NCI-H1417 treated with DMSO at 0.1 percent for 48 hours (cell line): ENCODE data around the gene MAPRE3.

Experiments
- DNase-seq: peaks from one replicate; lab custom pipeline; 2025; lab: John Stamatoyannopoulos, UW

The MAPRE3 gene

GRCh38 chr2:26950246-26950645 lies 20.2 kb upstream of the MAPRE3 start:
- no peak for DNase-seq

GRCh38 chr2:26951236-26951635 lies 19.2 kb upstream of the MAPRE3 start:
- DNase-seq, result no peak

- DNase-seq, result no peak
These were observed 18.1 kb upstream of the MAPRE3 start for GRCh38 chr2:26952374-26952773.

- no peak for DNase-seq
These were observed 16.3 kb upstream of the MAPRE3 start for GRCh38 chr2:26954135-26954534.

- DNase-seq, result no peak
These were observed 13.4 kb upstream of the MAPRE3 start for GRCh38 chr2:26957041-26957440.

- DNase-seq, result no peak
These were observed 12.9 kb upstream of the MAPRE3 start for GRCh38 chr2:26957534-26957933.

GRCh38 chr2:26959331-26959730 lies 11.1 kb upstream of the MAPRE3 start:
- DNase-seq, result no peak

- no peak for DNase-seq
These were observed 5.8 kb upstream of the MAPRE3 start for GRCh38 chr2:26964446-26965130.

GRCh38 chr2:26968001-26968400 lies 2.4 kb upstream of the MAPRE3 start:
- DNase-seq, result no peak

- DNase-seq, result no peak
These were observed 1.2 kb upstream of the MAPRE3 start for GRCh38 chr2:26969077-26969844.

- DNase-seq, result no peak
These were observed 641 bp downstream of the MAPRE3 start for GRCh38 chr2:26970928-26971627.

- no peak for DNase-seq
These were observed 1.7 kb downstream of the MAPRE3 start for GRCh38 chr2:26971911-26972786.

GRCh38 chr2:26974352-26974751 lies 3.9 kb downstream of the MAPRE3 start:
- no peak for DNase-seq

GRCh38 chr2:26975102-26975501 lies 4.7 kb downstream of the MAPRE3 start:
- DNase-seq, result no peak

GRCh38 chr2:26975656-26976055 lies 5.2 kb downstream of the MAPRE3 start:
- no peak for DNase-seq

- no peak for DNase-seq
These were observed 5.8 kb downstream of the MAPRE3 start for GRCh38 chr2:26976237-26976636.

- DNase-seq, result no peak
These were observed 6.6 kb downstream of the MAPRE3 start for GRCh38 chr2:26977012-26977411.

- no peak for DNase-seq
These were observed 7.7 kb downstream of the MAPRE3 start for GRCh38 chr2:26978061-26978596.

- no peak for DNase-seq
These were observed 9.3 kb downstream of the MAPRE3 start for GRCh38 chr2:26979741-26980140.

GRCh38 chr2:26980971-26981370 lies 10.5 kb downstream of the MAPRE3 start:
- no peak for DNase-seq

- peak; percentile 85 for DNase-seq
These were observed 11.8 kb downstream of the MAPRE3 start for GRCh38 chr2:26982102-26982742.
